Duodenal mucosa (tissue), 2 donors: Measurements from ENCODE around the gene MYO9B.

Experiments used
- H3K27ac ChIP-seq: one replicate; pipeline ENCODE4 v1.7.0; 2013; ENCODE audit warnings: low read depth, low read length
- H3K27me3 ChIP-seq, 2 donors: one replicate each; pipeline ENCODE4 v1.7.0; 2013; ENCODE audit warnings: low read length in 2 of 2, control low read depth in 1 of 2; ENCODE audit not compliant: insufficient read depth in 2 of 2, control insufficient read depth in 1 of 2
- H3K36me3 ChIP-seq, 2 donors: one replicate each; pipeline ENCODE4 v1.7.0; 2013; ENCODE audit warnings: low read length in 2 of 2, control low read depth in 1 of 2; ENCODE audit not compliant: insufficient read depth in 2 of 2, control insufficient read depth in 1 of 2
- H3K4me1 ChIP-seq, 2 donors: one replicate each; pipeline ENCODE4 v1.7.0; 2013; ENCODE audit warnings: low read length in 2 of 2, control low read depth in 1 of 2; ENCODE audit not compliant: insufficient read depth in 2 of 2, control insufficient read depth in 1 of 2
- H3K4me3 ChIP-seq, 2 donors: one replicate each; pipeline ENCODE4 v1.7.0; 2013; ENCODE audit warnings: low read length in 2 of 2, low read depth in 1 of 2
- H3K9ac ChIP-seq, 2 donors: one replicate each; pipeline ENCODE4 v1.7.0; 2013; ENCODE audit warnings: low read length in 2 of 2, low read depth in 1 of 2
- H3K9me3 ChIP-seq, 2 donors: one replicate each; pipeline ENCODE4 v1.7.0; 2013; ENCODE audit warnings: low read length in 2 of 2, control low read depth in 1 of 2; ENCODE audit not compliant: control insufficient read depth in 1 of 2

MYO9B gene

GRCh38 chr19:17125728-17126677 is 50.4 kb downstream of the MYO9B start:
- peak overlapping the region; percentile 46 to 54 for H3K4me3 ChIP-seq

GRCh38 chr19:17127671-17128070 is 52.1 kb downstream of the MYO9B start:
- peaks cover 0 to 6% of the 10 kb centered on the region in 2 donors for H3K36me3 ChIP-seq
- H3K27ac ChIP-seq = no peak overlapping the region
- no peak overlapping the region for H3K9ac ChIP-seq
- no peaks in the 10 kb centered on the region for H3K27me3 ChIP-seq
- no peaks in the 10 kb centered on the region for H3K9me3 ChIP-seq
- no peak overlapping the region for H3K4me3 ChIP-seq
- H3K4me1 ChIP-seq = peaks cover 3 to 22% of the 10 kb centered on the region in 2 donors

More at GRCh38 chr19:17125728-17126677, 50.4 kb downstream of the MYO9B start:
- Histone ChIP-seq H3K36me3 (peaks cover 0 to 6% of the 10 kb centered on the region in 2 donors), H3K27ac (peak overlapping the region; percentile 85), H3K9ac (peak overlapping the region; percentile 47 to 61), H3K9me3 (no peaks in the 10 kb centered on the region), H3K27me3 (no peaks in the 10 kb centered on the region), H3K4me1 (peaks cover 3 to 24% of the 10 kb centered on the region in 2 donors)

GRCh38 chr19:17128403-17128802 is 52.8 kb downstream of the MYO9B start:
- no peaks in the 10 kb centered on the region for H3K9me3 ChIP-seq
- H3K4me1 ChIP-seq = peaks cover under 1 to 19% of the 10 kb centered on the region in 2 donors
- no peak overlapping the region for H3K4me3 ChIP-seq
- H3K27ac ChIP-seq = no peak overlapping the region
- H3K27me3 ChIP-seq = no peaks in the 10 kb centered on the region
- H3K36me3 ChIP-seq = peaks cover 0 to 6% of the 10 kb centered on the region in 2 donors
- no peak overlapping the region for H3K9ac ChIP-seq

GRCh38 chr19:17128820-17129219 is 53.2 kb downstream of the MYO9B start:
- Histone ChIP-seq H3K9ac (no peak overlapping the region), H3K9me3 (no peaks in the 10 kb centered on the region), H3K4me1 (peaks cover 0 to 19% of the 10 kb centered on the region in 2 donors), H3K4me3 (no peak overlapping the region), H3K27me3 (no peaks in the 10 kb centered on the region), H3K27ac (no peak overlapping the region), H3K36me3 (peaks cover 0 to 6% of the 10 kb centered on the region in 2 donors)

GRCh38 chr19:17129377-17129776 is 53.8 kb downstream of the MYO9B start:
- Histone ChIP-seq H3K36me3 (peaks cover 0 to 6% of the 10 kb centered on the region in 2 donors), H3K9ac (no peak overlapping the region), H3K27me3 (no peaks in the 10 kb centered on the region), H3K4me3 (no peak overlapping the region), H3K4me1 (peaks cover 0 to 19% of the 10 kb centered on the region in 2 donors), H3K9me3 (no peaks in the 10 kb centered on the region), H3K27ac (no peak overlapping the region)

GRCh38 chr19:17135001-17135853 is 59.6 kb downstream of the MYO9B start:
- no peaks in the 10 kb centered on the region for H3K27me3 ChIP-seq
- H3K9me3 ChIP-seq = no peaks in the 10 kb centered on the region
- peaks cover 10 to 11% of the 10 kb centered on the region in 2 donors for H3K4me1 ChIP-seq
- H3K9ac ChIP-seq = peak overlapping the region; percentile 38 to 43
- H3K4me3 ChIP-seq = peak overlapping the region in 1 of 2 donors; percentile 18
- H3K27ac ChIP-seq = peak overlapping the region; percentile 88
- H3K36me3 ChIP-seq = no peaks in the 10 kb centered on the region

- peaks cover 10 to 11% of the 10 kb centered on the region in 2 donors for H3K4me1 ChIP-seq
- peak overlapping the region in 1 of 2 donors; percentile 43 for H3K9ac ChIP-seq
- no peaks in the 10 kb centered on the region for H3K9me3 ChIP-seq
Observed at GRCh38 chr19:17136021-17136420, 60.4 kb downstream of the MYO9B start.

GRCh38 chr19:17136617-17137016 is 61.0 kb downstream of the MYO9B start:
- Histone ChIP-seq H3K4me1 (peaks cover 10 to 11% of the 10 kb centered on the region in 2 donors), H3K9me3 (no peaks in the 10 kb centered on the region), H3K36me3 (no peaks in the 10 kb centered on the region), H3K4me3 (no peak overlapping the region), H3K27me3 (no peaks in the 10 kb centered on the region), H3K27ac (no peak overlapping the region), H3K9ac (no peak overlapping the region)

More at GRCh38 chr19:17136021-17136420, 60.4 kb downstream of the MYO9B start:
- no peak overlapping the region for H3K4me3 ChIP-seq
- no peaks in the 10 kb centered on the region for H3K36me3 ChIP-seq
- H3K27me3 ChIP-seq = no peaks in the 10 kb centered on the region
- H3K27ac ChIP-seq = peak overlapping the region; percentile 88

GRCh38 chr19:17137417-17137816 is 61.8 kb downstream of the MYO9B start:
- Histone ChIP-seq H3K27me3 (no peaks in the 10 kb centered on the region), H3K36me3 (peaks cover 0 to 4% of the 10 kb centered on the region in 2 donors), H3K4me1 (peaks cover 10 to 11% of the 10 kb centered on the region in 2 donors), H3K9ac (no peak overlapping the region), H3K4me3 (no peak overlapping the region), H3K9me3 (no peaks in the 10 kb centered on the region), H3K27ac (no peak overlapping the region)
